ENCODE measurements around the gene TRAPPC8.

DNA sequence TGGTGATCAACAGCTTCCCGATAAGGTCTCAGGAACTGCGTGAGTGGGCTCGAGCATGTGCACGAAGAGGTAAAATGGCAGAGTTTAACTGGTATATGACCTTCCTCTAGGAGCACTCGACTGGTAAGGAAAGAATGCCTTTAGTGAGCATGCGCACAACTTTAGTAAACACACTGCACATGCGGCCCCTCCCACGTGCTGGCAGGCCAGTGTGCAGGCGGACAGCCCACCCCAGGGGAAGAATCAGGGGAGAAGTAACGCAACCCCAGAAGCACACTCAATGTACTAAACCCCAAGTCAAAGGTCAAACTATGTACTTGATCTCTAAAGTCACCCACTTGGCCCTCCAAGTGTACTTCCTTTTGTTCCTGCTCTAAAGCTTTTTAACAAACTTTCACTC is 153.5 kb downstream of the TRAPPC8 start:
- TF ChIP-seq, protein P1, sequence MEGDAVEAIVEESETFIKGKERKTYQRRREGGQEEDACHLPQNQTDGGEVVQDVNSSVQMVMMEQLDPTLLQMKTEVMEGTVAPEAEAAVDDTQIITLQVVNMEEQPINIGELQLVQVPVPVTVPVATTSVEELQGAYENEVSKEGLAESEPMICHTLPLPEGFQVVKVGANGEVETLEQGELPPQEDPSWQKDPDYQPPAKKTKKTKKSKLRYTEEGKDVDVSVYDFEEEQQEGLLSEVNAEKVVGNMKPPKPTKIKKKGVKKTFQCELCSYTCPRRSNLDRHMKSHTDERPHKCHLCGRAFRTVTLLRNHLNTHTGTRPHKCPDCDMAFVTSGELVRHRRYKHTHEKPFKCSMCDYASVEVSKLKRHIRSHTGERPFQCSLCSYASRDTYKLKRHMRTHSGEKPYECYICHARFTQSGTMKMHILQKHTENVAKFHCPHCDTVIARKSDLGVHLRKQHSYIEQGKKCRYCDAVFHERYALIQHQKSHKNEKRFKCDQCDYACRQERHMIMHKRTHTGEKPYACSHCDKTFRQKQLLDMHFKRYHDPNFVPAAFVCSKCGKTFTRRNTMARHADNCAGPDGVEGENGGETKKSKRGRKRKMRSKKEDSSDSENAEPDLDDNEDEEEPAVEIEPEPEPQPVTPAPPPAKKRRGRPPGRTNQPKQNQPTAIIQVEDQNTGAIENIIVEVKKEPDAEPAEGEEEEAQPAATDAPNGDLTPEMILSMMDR (IDR thresholded peaks at IDR 0.05; ENCODE audit: insufficient read depth, low read length): no peak
- TF ChIP-seq POLR2AphosphoS5 (IDR thresholded peaks at IDR 0.05; ENCODE audit: low read depth): no peak
- TF ChIP-seq SPI1 (IDR thresholded peaks at IDR 0.05; ENCODE audit: borderline replicate concordance, low read depth): no peak
- no peak for TF ChIP-seq GABPA (IDR thresholded peaks at IDR 0.05; ENCODE audit: low read depth)
